Caco-2 (cell line): ENCODE results near the gene PGRMC1. TPM values are rescaled to one million over a fixed set of nuclear protein-coding genes. Genes with fewer than 3 reads are reported as not detected.

Experiments
- BruUV-seq: library from RNA; stranded (reverse); fragments of 400-500 nt; replicated peaks from 2 replicates; lab custom pipeline; 2021; lab: Mats Ljungman, UMichigan
- CTCF ChIA-PET: fragments of 300-600 bp; sonication (Branson Sonifier 250); formaldehyde crosslinking; loops from one replicate; lab custom pipeline; 2022; ENCODE audit warnings: antibody characterized with exemption; lab: Charles Lee
- POLR2A ChIA-PET: fragments of 300-600 bp; sonication (Branson Sonifier 250); formaldehyde crosslinking; loops from one replicate; lab custom pipeline; 2022; ENCODE audit warnings: antibody characterized with exemption; lab: Charles Lee
- DNase-seq, 2 experiments: peaks; one replicate each; pipeline versions ENCODE4 v3.0.0 to v3.0.0-alpha.2; 2020 to 2022
- H3K27me3 ChIP-seq: replicated peaks from 2 replicates; pipeline ENCODE4 v1.6.0; 2011; ENCODE audit warnings: low read length; ENCODE audit not compliant: control insufficient read depth, insufficient read depth
- H3K36me3 ChIP-seq: 2 replicates; pipeline ENCODE4 v1.5.1; 2011; ENCODE audit warnings: low read length; ENCODE audit not compliant: control insufficient read depth, insufficient read depth
- H3K4me1 ChIP-seq: fragments of 250-450 bp; sonication (Bioruptor Pico); 2 replicates; pipeline ENCODE4 v1.5.1; 2020; ENCODE audit warnings: mild to moderate bottlenecking
- H3K4me3 ChIP-seq: 2 replicates; pipeline ENCODE4 v1.5.1; 2011; ENCODE audit warnings: low read depth, mild to moderate bottlenecking, control low read depth, low read length
- H3K9me3 ChIP-seq: fragments of 250-450 bp; sonication (Bioruptor Pico); 2 replicates; pipeline ENCODE4 v1.5.1; 2020; ENCODE audit warnings: mild to moderate bottlenecking, moderate library complexity
- H3K27ac Mint-ChIP-seq: one replicate; pipeline ENCODE4 v1.8.0; 2022; ENCODE audit warnings: mixed read lengths; ENCODE audit not compliant: unreplicated experiment
- H3K27me3 Mint-ChIP-seq: one replicate; pipeline ENCODE4 v1.8.0; 2022; ENCODE audit warnings: mixed read lengths; ENCODE audit not compliant: insufficient read depth, unreplicated experiment
- H3K36me3 Mint-ChIP-seq: one replicate; pipeline ENCODE4 v1.8.0; 2022; ENCODE audit warnings: mild to moderate bottlenecking, mixed read lengths; ENCODE audit not compliant: insufficient read depth, unreplicated experiment
- H3K4me1 Mint-ChIP-seq: one replicate; pipeline ENCODE4 v1.8.0; 2022; ENCODE audit warnings: low read depth, mixed read lengths; ENCODE audit not compliant: unreplicated experiment
- H3K4me3 Mint-ChIP-seq: one replicate; pipeline ENCODE4 v1.8.0; 2022; ENCODE audit warnings: mild to moderate bottlenecking, moderate library complexity, mixed read lengths; ENCODE audit not compliant: unreplicated experiment
- H3K9me3 Mint-ChIP-seq: one replicate; pipeline ENCODE4 v1.8.0; 2022; ENCODE audit warnings: mixed read lengths; ENCODE audit not compliant: unreplicated experiment
- intact Hi-C: fragments of 100-400 bp; cut with micrococcal nuclease; formaldehyde crosslinking; loops from one replicate; pipeline ENCODE4 v1.10.0; 2022; ENCODE audit not compliant: unreplicated experiment
- total RNA-seq: library from RNA; stranded (reverse); gene quantifications from 2 replicates; pipeline ENCODE4 v1.2.3, GENCODE V29; 2022
- TF ChIP-seq, protein P1 (sequence below), 2 experiments: fragments of 200-600 bp in 1 of 2; IDR thresholded peaks; 1 replicate in 1 of 2; 2 replicates in 1 of 2; pipeline versions ENCODE4 v1.5.1 to v1.8.0; 2011 to 2022; ENCODE audit warnings: antibody characterized with exemption in 1 of 2, control low read depth in 1 of 2, inconsistent platforms in 1 of 2, low read depth in 1 of 2, low read length in 1 of 2, mild to moderate bottlenecking in 1 of 2, moderate library complexity in 1 of 2; ENCODE audit not compliant: insufficient read depth in 1 of 2, severe bottlenecking in 1 of 2, unreplicated experiment in 1 of 2

PGRMC1 gene
- total RNA-seq, 1 experiment from 2014 or later, result 107 TPM

GRCh38 chrX:119190831-119191230, 45.3 kb upstream of the PGRMC1 start:
- no peak overlapping the region for H3K4me3 Mint-ChIP-seq
- no peak overlapping the region for H3K27ac Mint-ChIP-seq
- ChIA-PET POLR2A (no interaction called here), CTCF (no interaction called here)
- no peaks in the 10 kb centered on the region for H3K9me3 Mint-ChIP-seq
- Histone ChIP-seq H3K27me3 (no peaks in the 10 kb centered on the region), H3K4me3 (no peak overlapping the region), H3K9me3 (no peaks in the 10 kb centered on the region), H3K36me3 (no peaks in the 10 kb centered on the region), H3K4me1 (no peaks in the 10 kb centered on the region)
- peaks cover 6% of the 10 kb centered on the region for H3K27me3 Mint-ChIP-seq
- no peaks in the 10 kb centered on the region for H3K4me1 Mint-ChIP-seq
- no peak for DNase-seq
- H3K36me3 Mint-ChIP-seq, result peaks cover 7% of the 10 kb centered on the region
- TF ChIP-seq, protein P1, sequence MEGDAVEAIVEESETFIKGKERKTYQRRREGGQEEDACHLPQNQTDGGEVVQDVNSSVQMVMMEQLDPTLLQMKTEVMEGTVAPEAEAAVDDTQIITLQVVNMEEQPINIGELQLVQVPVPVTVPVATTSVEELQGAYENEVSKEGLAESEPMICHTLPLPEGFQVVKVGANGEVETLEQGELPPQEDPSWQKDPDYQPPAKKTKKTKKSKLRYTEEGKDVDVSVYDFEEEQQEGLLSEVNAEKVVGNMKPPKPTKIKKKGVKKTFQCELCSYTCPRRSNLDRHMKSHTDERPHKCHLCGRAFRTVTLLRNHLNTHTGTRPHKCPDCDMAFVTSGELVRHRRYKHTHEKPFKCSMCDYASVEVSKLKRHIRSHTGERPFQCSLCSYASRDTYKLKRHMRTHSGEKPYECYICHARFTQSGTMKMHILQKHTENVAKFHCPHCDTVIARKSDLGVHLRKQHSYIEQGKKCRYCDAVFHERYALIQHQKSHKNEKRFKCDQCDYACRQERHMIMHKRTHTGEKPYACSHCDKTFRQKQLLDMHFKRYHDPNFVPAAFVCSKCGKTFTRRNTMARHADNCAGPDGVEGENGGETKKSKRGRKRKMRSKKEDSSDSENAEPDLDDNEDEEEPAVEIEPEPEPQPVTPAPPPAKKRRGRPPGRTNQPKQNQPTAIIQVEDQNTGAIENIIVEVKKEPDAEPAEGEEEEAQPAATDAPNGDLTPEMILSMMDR (IDR thresholded peaks at IDR 0.05; ENCODE audit: insufficient read depth in 1 of 2, low read depth in 1 of 2, low read length in 1 of 2, severe bottlenecking in 1 of 2, unreplicated experiment in 1 of 2), result no peak
- no TSS peak for BruUV-seq
- intact Hi-C loops, result no loop called here

GRCh38 chrX:119194621-119195020, 41.5 kb upstream of the PGRMC1 start:
- intact Hi-C loops, result loop anchor here (1.0 kb wide), 2 partner anchors 49 to 75 kb away; no protein-coding TSS in a partner anchor
- Histone ChIP-seq H3K36me3 (no peaks in the 10 kb centered on the region), H3K9me3 (no peaks in the 10 kb centered on the region), H3K4me3 (no peak overlapping the region), H3K4me1 (no peaks in the 10 kb centered on the region), H3K27me3 (no peaks in the 10 kb centered on the region)
- CTCF ChIA-PET, result interaction anchor here (0.7 to 1.6 kb wide), 4 partner anchors 12 to 76 kb away, joined by 3 read pairs; no protein-coding TSS in a partner anchor
- Mint-ChIP-seq H3K9me3 (no peaks in the 10 kb centered on the region), H3K27ac (no peak overlapping the region), H3K4me3 (no peak overlapping the region), H3K36me3 (no peaks in the 10 kb centered on the region), H3K4me1 (no peaks in the 10 kb centered on the region), H3K27me3 (peaks cover 9% of the 10 kb centered on the region)
- no TSS peak for BruUV-seq
- TF ChIP-seq, protein P1 (IDR thresholded peaks at IDR 0.05; ENCODE audit: insufficient read depth in 1 of 2, low read depth in 1 of 2, low read length in 1 of 2, severe bottlenecking in 1 of 2, unreplicated experiment in 1 of 2), result peak; percentile 21 to 26
- POLR2A ChIA-PET, result no interaction called here
- no peak for DNase-seq

DNA sequence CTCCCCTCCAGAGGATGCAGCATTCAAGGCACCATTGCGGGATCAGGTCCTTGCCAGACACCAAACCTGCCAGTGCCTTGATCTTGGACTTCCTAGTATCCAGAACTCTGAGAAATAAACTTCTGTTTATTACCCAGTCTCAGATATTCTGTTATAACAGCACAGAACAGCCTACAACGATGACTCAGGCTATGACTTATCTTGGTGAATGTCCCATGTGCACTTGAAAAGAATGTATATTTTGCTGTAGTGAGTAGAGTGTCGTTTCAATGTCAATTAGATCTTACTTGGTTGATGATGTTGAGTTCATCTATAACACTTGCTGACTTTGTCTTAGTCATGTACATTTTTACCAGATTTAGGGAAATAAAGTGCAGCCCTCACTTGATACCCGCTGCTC, 34.5 kb upstream of the PGRMC1 start:
- BruUV-seq, result no TSS peak
- TF ChIP-seq, protein P1 (IDR thresholded peaks at IDR 0.05; ENCODE audit: insufficient read depth in 1 of 2, low read depth in 1 of 2, low read length in 1 of 2, severe bottlenecking in 1 of 2, unreplicated experiment in 1 of 2), result no peak
- no peaks in the 10 kb centered on the region for H3K4me1 ChIP-seq
- DNase-seq, result no peak
- Mint-ChIP-seq H3K27me3 (peaks cover 4% of the 10 kb centered on the region), H3K4me1 (no peaks in the 10 kb centered on the region), H3K36me3 (no peaks in the 10 kb centered on the region), H3K9me3 (no peaks in the 10 kb centered on the region), H3K27ac (no peak overlapping the region), H3K4me3 (no peak overlapping the region)
- ChIA-PET POLR2A (no interaction called here), CTCF (no interaction called here)
- H3K4me3 ChIP-seq, result no peak overlapping the region
- H3K36me3 ChIP-seq, result no peaks in the 10 kb centered on the region
- intact Hi-C loops, result no loop called here
- no peaks in the 10 kb centered on the region for H3K9me3 ChIP-seq
- no peaks in the 10 kb centered on the region for H3K27me3 ChIP-seq
